Activated CD4-positive, alpha-beta T cell treated with anti-CD3 and anti-CD28 coated beads, Interleukin-2, amount 10 ng/mL, durations not matched to agents 24 days and 14 days (primary cell): ENCODE results near the gene CHCHD6. TPM values are rescaled to one million over a fixed set of nuclear protein-coding genes. Genes with fewer than 3 reads are reported as not detected.

ENCODE experiments used
- DNase-seq: peaks from one replicate; pipeline ENCODE4 v3.0.0; 2022
- H3K27ac Mint-ChIP-seq: one replicate; pipeline ENCODE4 v1.8.0; 2022; ENCODE audit warnings: mild to moderate bottlenecking, mixed read lengths
- H3K27me3 Mint-ChIP-seq: one replicate; pipeline ENCODE4 v1.8.0; 2022; ENCODE audit warnings: mixed read lengths
- H3K36me3 Mint-ChIP-seq: one replicate; pipeline ENCODE4 v1.8.0; 2022; ENCODE audit warnings: low read depth, mild to moderate bottlenecking, mixed read lengths
- H3K4me1 Mint-ChIP-seq: one replicate; pipeline ENCODE4 v1.8.0; 2021; ENCODE audit warnings: mixed read lengths
- H3K4me3 Mint-ChIP-seq: one replicate; pipeline ENCODE4 v1.8.0; 2022; ENCODE audit warnings: mild to moderate bottlenecking, moderate library complexity, mixed read lengths
- H3K9me3 Mint-ChIP-seq: one replicate; pipeline ENCODE4 v1.8.0; 2021; ENCODE audit warnings: mixed read lengths
- intact Hi-C: fragments of 100-400 bp; cut with micrococcal nuclease; formaldehyde crosslinking; loops from one replicate; pipeline ENCODE4 v1.15.1; 2023
- total RNA-seq: library from RNA; stranded (reverse); gene quantifications from 2 replicates; pipeline ENCODE4 v1.2.3, GENCODE V29; 2022

The CHCHD6 gene
- total RNA-seq, 1 donor from 2014 or later: 18.5 TPM

- Mint-ChIP-seq H3K36me3 (no peaks in the 10 kb centered on the region), H3K27ac (no peak overlapping the region), H3K4me3 (no peak overlapping the region), H3K9me3 (no peaks in the 10 kb centered on the region), H3K27me3 (peaks cover 2% of the 10 kb centered on the region), H3K4me1 (peaks cover 10% of the 10 kb centered on the region)
- intact Hi-C loops: loop anchor here (5.0 kb wide), 1 partner anchor 833 kb away; no protein-coding TSS in a partner anchor
- DNase-seq: no peak
Measured at GRCh38 chr3:126945171-126945721, 241.2 kb downstream of the CHCHD6 start.

GRCh38 chr3:126945891-126946290, 241.9 kb downstream of the CHCHD6 start:
- no peak overlapping the region for H3K27ac Mint-ChIP-seq
- intact Hi-C loops: loop anchor here (5.0 kb wide), 1 partner anchor 834 kb away; no protein-coding TSS in a partner anchor
- H3K4me3 Mint-ChIP-seq: no peak overlapping the region
- H3K27me3 Mint-ChIP-seq: peaks cover 2% of the 10 kb centered on the region
- peaks cover 10% of the 10 kb centered on the region for H3K4me1 Mint-ChIP-seq
- no peaks in the 10 kb centered on the region for H3K36me3 Mint-ChIP-seq
- H3K9me3 Mint-ChIP-seq: no peaks in the 10 kb centered on the region
- DNase-seq: no peak

GRCh38 chr3:126946405-126946804, 242.4 kb downstream of the CHCHD6 start:
- Mint-ChIP-seq H3K27ac (no peak overlapping the region), H3K4me1 (peaks cover 10% of the 10 kb centered on the region), H3K36me3 (no peaks in the 10 kb centered on the region), H3K4me3 (no peak overlapping the region), H3K27me3 (peaks cover 2% of the 10 kb centered on the region), H3K9me3 (no peaks in the 10 kb centered on the region)
- intact Hi-C loops: loop anchor here (5.0 kb wide), 1 partner anchor 834 kb away; no protein-coding TSS in a partner anchor
- no peak for DNase-seq

GRCh38 chr3:126947429-126947828, 243.4 kb downstream of the CHCHD6 start:
- Mint-ChIP-seq H3K27me3 (peaks cover 1% of the 10 kb centered on the region), H3K4me3 (no peak overlapping the region), H3K27ac (peak overlapping the region; percentile 18), H3K9me3 (no peaks in the 10 kb centered on the region), H3K36me3 (no peaks in the 10 kb centered on the region), H3K4me1 (peaks cover 10% of the 10 kb centered on the region)
- intact Hi-C loops: loop anchor here (5.0 kb wide), 1 partner anchor 835 kb away; no protein-coding TSS in a partner anchor
- DNase-seq: no peak

- H3K36me3 Mint-ChIP-seq: no peaks in the 10 kb centered on the region
- intact Hi-C loops: loop anchor here (5.0 kb wide), 1 partner anchor 837 kb away; no protein-coding TSS in a partner anchor
- no peak overlapping the region for H3K27ac Mint-ChIP-seq
- H3K27me3 Mint-ChIP-seq: no peaks in the 10 kb centered on the region
- peaks cover 8% of the 10 kb centered on the region for H3K4me1 Mint-ChIP-seq
- no peak overlapping the region for H3K4me3 Mint-ChIP-seq
- H3K9me3 Mint-ChIP-seq: no peaks in the 10 kb centered on the region
- DNase-seq: no peak
Measured at GRCh38 chr3:126948980-126949535, 245.0 kb downstream of the CHCHD6 start.

GRCh38 chr3:126951561-126951960, 247.5 kb downstream of the CHCHD6 start:
- Mint-ChIP-seq H3K4me3 (no peak overlapping the region), H3K27me3 (no peaks in the 10 kb centered on the region), H3K27ac (no peak overlapping the region), H3K4me1 (peaks cover 7% of the 10 kb centered on the region), H3K9me3 (no peaks in the 10 kb centered on the region), H3K36me3 (no peaks in the 10 kb centered on the region)
- intact Hi-C loops: no loop called here
- DNase-seq: no peak

GRCh38 chr3:126952261-126952982, 248.4 kb downstream of the CHCHD6 start:
- no peaks in the 10 kb centered on the region for H3K36me3 Mint-ChIP-seq
- no peaks in the 10 kb centered on the region for H3K9me3 Mint-ChIP-seq
- no peaks in the 10 kb centered on the region for H3K27me3 Mint-ChIP-seq
- H3K27ac Mint-ChIP-seq: no peak overlapping the region
- H3K4me3 Mint-ChIP-seq: no peak overlapping the region
- intact Hi-C loops: no loop called here
- peaks cover 4% of the 10 kb centered on the region for H3K4me1 Mint-ChIP-seq
- no peak for DNase-seq

GRCh38 chr3:126952983-126953660, 249.1 kb downstream of the CHCHD6 start:
- intact Hi-C loops: no loop called here
- Mint-ChIP-seq H3K4me1 (peaks cover 2% of the 10 kb centered on the region), H3K36me3 (no peaks in the 10 kb centered on the region), H3K27me3 (no peaks in the 10 kb centered on the region), H3K27ac (no peak overlapping the region), H3K9me3 (no peaks in the 10 kb centered on the region), H3K4me3 (no peak overlapping the region)
- no peak for DNase-seq

- no peaks in the 10 kb centered on the region for H3K9me3 Mint-ChIP-seq
- no peak for DNase-seq
- H3K27me3 Mint-ChIP-seq: no peaks in the 10 kb centered on the region
- H3K4me1 Mint-ChIP-seq: peaks cover 2% of the 10 kb centered on the region
- intact Hi-C loops: no loop called here
- H3K4me3 Mint-ChIP-seq: no peak overlapping the region
- no peaks in the 10 kb centered on the region for H3K36me3 Mint-ChIP-seq
- no peak overlapping the region for H3K27ac Mint-ChIP-seq
Measured at GRCh38 chr3:126954141-126954842, 250.3 kb downstream of the CHCHD6 start.

GRCh38 chr3:126955004-126955790, 251.2 kb downstream of the CHCHD6 start:
- peaks cover 2% of the 10 kb centered on the region for H3K4me1 Mint-ChIP-seq
- H3K36me3 Mint-ChIP-seq: no peaks in the 10 kb centered on the region
- intact Hi-C loops: no loop called here
- no peak for DNase-seq
- H3K9me3 Mint-ChIP-seq: no peaks in the 10 kb centered on the region
- no peaks in the 10 kb centered on the region for H3K27me3 Mint-ChIP-seq
- H3K4me3 Mint-ChIP-seq: no peak overlapping the region
- peak overlapping the region; percentile 37 for H3K27ac Mint-ChIP-seq

GRCh38 chr3:126956361-126956760, 252.3 kb downstream of the CHCHD6 start:
- Mint-ChIP-seq H3K4me1 (peaks cover 2% of the 10 kb centered on the region), H3K4me3 (no peak overlapping the region), H3K27ac (no peak overlapping the region), H3K27me3 (no peaks in the 10 kb centered on the region), H3K9me3 (no peaks in the 10 kb centered on the region), H3K36me3 (no peaks in the 10 kb centered on the region)
- intact Hi-C loops: no loop called here
- no peak for DNase-seq

- Mint-ChIP-seq H3K36me3 (no peaks in the 10 kb centered on the region), H3K27ac (no peak overlapping the region), H3K4me1 (peaks cover 2% of the 10 kb centered on the region), H3K27me3 (no peaks in the 10 kb centered on the region), H3K4me3 (no peak overlapping the region), H3K9me3 (no peaks in the 10 kb centered on the region)
- intact Hi-C loops: no loop called here
- DNase-seq: no peak
Measured at GRCh38 chr3:126956866-126957650, 253.0 kb downstream of the CHCHD6 start.
